Left hindlimb (tissue), 1 donor: ENCODE measurements around the gene SLFN12.
A peak's percentile ranks its signal among the peaks of the same experiment; 100 is the strongest.
"Not testable (repeated sequence)": the region's sequence is repeated elsewhere in the genome, so short reads cannot be mapped to it uniquely, and the experiment has no call there.

Experiments used
- DNase-seq: peaks from one replicate; pipeline ENCODE4 v3.0.0-alpha.2; 2018

SLFN12 gene

GRCh38 chr17:35432176-35433074 is at the start of gene SLFN12:
SLFN12 (minus strand) TSS chr17:35432500; CDS start chr17:35423028, 9,472 bp downstream.
- DNase-seq = peak; percentile 89

GRCh38 chr17:35479271-35479670 is 47.0 kb upstream of the SLFN12 start:
- DNase-seq = no peak

GRCh38 chr17:35477248-35477647 is 44.9 kb upstream of the SLFN12 start:
- no peak for DNase-seq

GRCh38 chr17:35476283-35476820 is 44.1 kb upstream of the SLFN12 start:
- no peak for DNase-seq

GRCh38 chr17:35468475-35468874 is 36.2 kb upstream of the SLFN12 start:
- no peak for DNase-seq

GRCh38 chr17:35467824-35468223 is 35.5 kb upstream of the SLFN12 start:
- DNase-seq = no peak

- no peak for DNase-seq
Observed at GRCh38 chr17:35460354-35460851, 28.1 kb upstream of the SLFN12 start.

- DNase-seq = not testable (repeated sequence)
Observed at GRCh38 chr17:35454035-35454434, 21.7 kb upstream of the SLFN12 start.

GRCh38 chr17:35453171-35453570 is 20.9 kb upstream of the SLFN12 start:
- DNase-seq = no peak

GRCh38 chr17:35449371-35449931 is 17.2 kb upstream of the SLFN12 start:
- DNase-seq = peak; percentile 37

- DNase-seq = no peak
Observed at GRCh38 chr17:35448899-35449227, 16.6 kb upstream of the SLFN12 start.

GRCh38 chr17:35448214-35448898 is 16.1 kb upstream of the SLFN12 start, which contains the start of gene SLFN13:
SLFN13 (minus strand) TSS chr17:35448766; CDS start chr17:35445680, 3,086 bp downstream.
- DNase-seq = peak; percentile 71

GRCh38 chr17:35447499-35447898 is 15.2 kb upstream of the SLFN12 start:
- no peak for DNase-seq

- no peak for DNase-seq
Observed at GRCh38 chr17:35438433-35438832, 6.1 kb upstream of the SLFN12 start.

GRCh38 chr17:35433075-35433894 is 985 bp upstream of the SLFN12 start:
- DNase-seq = peak; percentile 81

GRCh38 chr17:35429702-35430101 is 2.6 kb downstream of the SLFN12 start:
- no peak for DNase-seq

- no peak for DNase-seq
Observed at GRCh38 chr17:35428229-35428628, 4.1 kb downstream of the SLFN12 start.

- DNase-seq = no peak
Observed at GRCh38 chr17:35423761-35424160, 8.5 kb downstream of the SLFN12 start.

- not testable (repeated sequence) for DNase-seq
Observed at GRCh38 chr17:35421069-35421468, 11.2 kb downstream of the SLFN12 start.

- DNase-seq = no peak
Observed at GRCh38 chr17:35416659-35417058, 15.6 kb downstream of the SLFN12 start.

- DNase-seq = not testable (repeated sequence)
Observed at GRCh38 chr17:35414707-35415106, 17.6 kb downstream of the SLFN12 start.

GRCh38 chr17:35414247-35414646 is 18.1 kb downstream of the SLFN12 start:
- no peak for DNase-seq
